PC-9 (cell line): ENCODE data around the gene FZD8. TPM values are rescaled to one million over a fixed set of nuclear protein-coding genes. Genes with fewer than 3 reads are reported as not detected.

Experiments
- BruUV-seq: library from RNA; stranded (reverse); fragments of 400-500 nt; replicated peaks from 2 replicates; lab custom pipeline; 2021; lab: Mats Ljungman, UMichigan
- CTCF ChIA-PET: fragments of 300-600 bp; sonication (Branson Sonifier 250); formaldehyde crosslinking; loops from one replicate; lab custom pipeline; 2022; ENCODE audit warnings: antibody characterized with exemption; lab: Charles Lee
- POLR2A ChIA-PET: fragments of 300-600 bp; sonication (Branson Sonifier 250); formaldehyde crosslinking; loops from one replicate; lab custom pipeline; 2022; ENCODE audit warnings: antibody characterized with exemption; ENCODE audit not compliant: unreplicated experiment; lab: Charles Lee
- DNase-seq, 2 experiments: peaks; one replicate each; pipeline versions ENCODE4 v3.0.0 to v3.0.0-alpha.2; 2015 to 2022; ENCODE audit warnings: mixed read lengths in 1 of 2
- H2AFZ ChIP-seq: fragments of 200-600 bp; sonication (generic); 2 replicates; pipeline ENCODE4 v1.8.1; 2017; ENCODE audit warnings: antibody characterized with exemption
- H3F3A ChIP-seq: fragments of 200-600 bp; sonication (generic); 2 replicates; pipeline ENCODE4 v1.8.1; 2017; ENCODE audit warnings: antibody characterized with exemption, mild to moderate bottlenecking, low read depth; ENCODE audit not compliant: insufficient read depth
- H3K27ac ChIP-seq: fragments of 200-600 bp; sonication (generic); 2 replicates; pipeline ENCODE4 v1.6.1; 2016; ENCODE audit warnings: mixed run types
- H3K27me3 ChIP-seq: fragments of 200-600 bp; sonication (generic); 2 replicates; pipeline ENCODE4 v1.6.1; 2016; ENCODE audit warnings: low read depth, mixed run types; ENCODE audit not compliant: insufficient read depth
- H3K36me3 ChIP-seq: fragments of 200-600 bp; sonication (generic); 2 replicates; pipeline ENCODE4 v1.6.1; 2016; ENCODE audit warnings: low read depth, mixed run types
- H3K4me1 ChIP-seq: fragments of 200-600 bp; sonication (generic); replicated peaks from 2 replicates; pipeline ENCODE4 v1.6.1; 2016; ENCODE audit warnings: mixed run types; ENCODE audit not compliant: insufficient read depth
- H3K4me2 ChIP-seq: fragments of 200-600 bp; sonication (generic); 2 replicates; pipeline ENCODE4 v1.6.1; 2017; ENCODE audit warnings: mixed run types
- H3K4me3 ChIP-seq: fragments of 200-600 bp; sonication (generic); 2 replicates; pipeline ENCODE4 v1.6.1; 2016; ENCODE audit warnings: mixed run types
- H3K79me2 ChIP-seq: fragments of 200-600 bp; sonication (generic); 2 replicates; pipeline ENCODE4 v1.6.1; 2017; ENCODE audit warnings: low read depth, mixed run types
- H3K9me2 ChIP-seq: fragments of 200-600 bp; sonication (generic); 2 replicates; pipeline ENCODE4 v1.8.1; 2017; ENCODE audit warnings: mild to moderate bottlenecking; ENCODE audit not compliant: insufficient read depth
- H3K9me3 ChIP-seq: fragments of 200-600 bp; sonication (generic); 2 replicates; pipeline ENCODE4 v1.8.1; 2016; ENCODE audit warnings: low read depth; ENCODE audit not compliant: insufficient read depth
- H4K20me1 ChIP-seq: fragments of 200-600 bp; sonication (generic); 2 replicates; pipeline ENCODE4 v1.8.1; 2017; ENCODE audit not compliant: insufficient read depth
- CTCF ChIP-seq: fragments of 200-600 bp; sonication (generic); conservative IDR thresholded peaks from 2 replicates; pipeline ENCODE4 v1.6.1; 2017; ENCODE audit warnings: mixed run types, antibody characterized with exemption, mild to moderate bottlenecking, moderate library complexity
- EZH2 ChIP-seq: fragments of 200-600 bp; sonication (generic); IDR thresholded peaks from 2 replicates; pipeline ENCODE4 v1.8.0; 2017; ENCODE audit warnings: antibody characterized with exemption, low read depth
- intact Hi-C: fragments of 100-400 bp; cut with micrococcal nuclease; formaldehyde crosslinking; loops from one replicate; pipeline ENCODE4 v1.10.0; 2022; ENCODE audit not compliant: unreplicated experiment
- total RNA-seq: library from RNA; stranded (reverse); gene quantifications from 2 replicates; pipeline ENCODE4 v1.2.3, GENCODE V29; 2021

The FZD8 gene
- total RNA-seq, 1 experiment from 2014 or later: not detected

- DNase-seq: no peak
- H4K20me1 ChIP-seq: no peaks in the 10 kb centered on the region
- H3K79me2 ChIP-seq: no peaks in the 10 kb centered on the region
- no peak overlapping the region for H3K4me3 ChIP-seq
- no peak overlapping the region for H3K4me2 ChIP-seq
- no TSS peak for BruUV-seq
- H3F3A ChIP-seq: no peaks in the 10 kb centered on the region
- no peaks in the 10 kb centered on the region for H3K36me3 ChIP-seq
- no peak overlapping the region for H2AFZ ChIP-seq
- POLR2A ChIA-PET: no interaction called here
- TF ChIP-seq EZH2 (no peak), CTCF (no peak)
- H3K9me2 ChIP-seq: no peaks in the 10 kb centered on the region
- intact Hi-C loops: no loop called here
- no peaks in the 10 kb centered on the region for H3K4me1 ChIP-seq
- CTCF ChIA-PET: no interaction called here
- no peak overlapping the region for H3K27ac ChIP-seq
- H3K9me3 ChIP-seq: no peaks in the 10 kb centered on the region
- H3K27me3 ChIP-seq: peaks cover 20% of the 10 kb centered on the region
Observed at GRCh38 chr10:35641676-35642034, 441 bp downstream of the FZD8 start.

- H3K4me1 ChIP-seq: no peaks in the 10 kb centered on the region
- CTCF ChIA-PET: no interaction called here
- no peaks in the 10 kb centered on the region for H3F3A ChIP-seq
- no peaks in the 10 kb centered on the region for H3K9me3 ChIP-seq
- POLR2A ChIA-PET: no interaction called here
- no peak overlapping the region for H3K4me2 ChIP-seq
- no peaks in the 10 kb centered on the region for H3K9me2 ChIP-seq
- no peak overlapping the region for H2AFZ ChIP-seq
- H3K4me3 ChIP-seq: no peak overlapping the region
- peak in 1 of 2 experiments; percentile 38 for DNase-seq
- BruUV-seq: no TSS peak
- TF ChIP-seq CTCF (no peak), EZH2 (no peak)
- no peaks in the 10 kb centered on the region for H3K36me3 ChIP-seq
- no peak overlapping the region for H3K27ac ChIP-seq
- H3K79me2 ChIP-seq: no peaks in the 10 kb centered on the region
- peaks cover 20% of the 10 kb centered on the region for H3K27me3 ChIP-seq
- intact Hi-C loops: no loop called here
- H4K20me1 ChIP-seq: no peaks in the 10 kb centered on the region
Observed at GRCh38 chr10:35640951-35641675, 983 bp downstream of the FZD8 start.

GRCh38 chr10:35640474-35640873, 1.6 kb downstream of the FZD8 start:
- Histone ChIP-seq H3K9me2 (no peaks in the 10 kb centered on the region), H3K4me1 (no peaks in the 10 kb centered on the region), H3K9me3 (no peaks in the 10 kb centered on the region), H3K79me2 (no peaks in the 10 kb centered on the region), H3K27ac (no peak overlapping the region), H3K36me3 (no peaks in the 10 kb centered on the region), H2AFZ (no peak overlapping the region), H3K4me2 (no peak overlapping the region), H3F3A (no peaks in the 10 kb centered on the region), H4K20me1 (no peaks in the 10 kb centered on the region), H3K27me3 (peaks cover 20% of the 10 kb centered on the region), H3K4me3 (no peak overlapping the region)
- ChIA-PET CTCF (no interaction called here), POLR2A (no interaction called here)
- BruUV-seq: no TSS peak
- intact Hi-C loops: no loop called here
- no peak for DNase-seq
- TF ChIP-seq CTCF (no peak), EZH2 (no peak)
